Measurements from ENCODE around the gene TSACC.

Gene TSACC

GRCh38 chr1:156394082-156394481 is 55.8 kb downstream of the TSACC start:
- DNase-seq (ENCODE audit: low read depth in 2 of 2): no peak

GRCh38 chr1:156394835-156395461 is 56.6 kb downstream of the TSACC start:
- no peak for DNase-seq (ENCODE audit: low read depth in 2 of 2)

Measured in stimulated activated CD8-positive, alpha-beta memory T cell treated with anti-CD3 and anti-CD28 coated beads, Interleukin-2, amount 100 ng/mL, for 1 hour (primary cell).